Kasumi-1 (cell line): Measurements from ENCODE around the gene SLC35E1.
"Not testable (repeated sequence)": the region's sequence is repeated elsewhere in the genome, so short reads cannot be mapped to it uniquely, and the experiment has no call there.

Experiments
- DNase-seq, 2 experiments: peaks; one replicate each; lab custom pipeline; 2025; lab: John Stamatoyannopoulos, UW

Gene SLC35E1

DNA sequence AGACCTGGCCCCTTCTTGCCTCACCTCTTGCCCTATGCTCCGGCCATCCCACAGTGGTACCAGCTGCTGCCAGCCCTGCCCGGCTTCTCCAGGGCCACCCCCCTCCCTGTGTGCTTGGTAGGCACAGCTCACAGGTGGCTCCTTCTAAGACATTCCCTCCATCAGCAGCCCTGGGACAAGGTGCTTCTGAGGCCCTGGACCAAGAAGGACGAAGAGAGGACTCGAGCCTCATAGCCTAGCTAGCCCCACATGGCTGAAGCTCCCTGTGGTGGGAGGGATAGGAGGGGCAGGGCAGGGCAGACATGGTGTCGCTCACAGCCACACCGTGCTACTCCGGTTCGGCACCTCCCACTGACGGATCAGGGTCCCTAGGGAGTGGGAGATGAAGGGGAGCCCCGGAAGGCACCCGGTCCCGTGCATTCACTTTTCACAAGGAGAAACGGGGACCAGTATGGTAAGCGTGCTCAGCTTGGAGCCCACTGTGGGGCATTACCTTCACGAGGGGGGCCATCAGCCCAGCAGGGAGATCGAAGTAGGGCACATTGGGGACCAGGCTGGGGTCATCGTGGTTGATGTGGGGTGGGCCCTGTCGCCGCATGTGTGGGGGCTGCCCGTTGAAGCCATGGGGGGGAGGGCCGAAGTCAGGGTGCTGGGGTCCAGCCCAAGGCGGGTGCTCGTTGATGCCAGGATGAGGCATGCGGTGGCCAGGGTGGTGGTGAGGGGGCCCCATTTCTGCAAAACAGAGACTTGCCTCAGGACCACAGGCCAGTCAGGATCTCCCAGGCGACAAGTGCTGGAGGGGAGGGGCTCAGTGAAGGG lies 49.4 kb downstream of the SLC35E1 start:
- DNase-seq, result no peak

DNA sequence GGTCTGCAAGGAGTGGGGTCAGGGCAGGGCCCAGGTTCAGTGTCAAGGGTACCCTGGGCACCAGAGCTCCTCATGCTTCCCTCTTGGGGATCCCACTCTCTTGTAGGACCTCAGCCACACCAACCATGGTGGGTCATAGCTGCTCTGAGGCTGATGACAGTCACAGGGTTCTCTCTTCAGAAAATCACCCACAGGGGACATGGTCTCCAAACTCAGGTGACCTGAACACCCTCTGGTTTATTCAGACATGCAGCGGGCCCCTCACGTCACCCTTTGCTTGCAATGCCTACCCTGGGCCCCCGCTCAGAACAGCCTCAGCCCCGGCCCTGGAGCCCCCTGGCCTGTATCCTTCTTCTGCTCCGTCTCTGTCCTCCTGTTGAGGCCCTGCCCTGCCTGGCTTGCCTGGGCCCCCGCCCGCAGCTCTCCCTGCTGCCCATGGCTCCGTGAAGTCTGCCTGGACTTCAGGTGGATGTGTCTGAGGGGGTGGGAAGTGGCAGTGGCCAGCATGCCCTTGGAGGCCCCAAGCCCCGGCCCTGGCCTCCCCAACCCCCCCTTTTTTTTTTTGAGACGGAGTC lies 50.4 kb downstream of the SLC35E1 start:
- no peak for DNase-seq

- DNase-seq, result no peak
Observed at GRCh38 chr19:16520986-16521624, 51.1 kb downstream of the SLC35E1 start.

DNA sequence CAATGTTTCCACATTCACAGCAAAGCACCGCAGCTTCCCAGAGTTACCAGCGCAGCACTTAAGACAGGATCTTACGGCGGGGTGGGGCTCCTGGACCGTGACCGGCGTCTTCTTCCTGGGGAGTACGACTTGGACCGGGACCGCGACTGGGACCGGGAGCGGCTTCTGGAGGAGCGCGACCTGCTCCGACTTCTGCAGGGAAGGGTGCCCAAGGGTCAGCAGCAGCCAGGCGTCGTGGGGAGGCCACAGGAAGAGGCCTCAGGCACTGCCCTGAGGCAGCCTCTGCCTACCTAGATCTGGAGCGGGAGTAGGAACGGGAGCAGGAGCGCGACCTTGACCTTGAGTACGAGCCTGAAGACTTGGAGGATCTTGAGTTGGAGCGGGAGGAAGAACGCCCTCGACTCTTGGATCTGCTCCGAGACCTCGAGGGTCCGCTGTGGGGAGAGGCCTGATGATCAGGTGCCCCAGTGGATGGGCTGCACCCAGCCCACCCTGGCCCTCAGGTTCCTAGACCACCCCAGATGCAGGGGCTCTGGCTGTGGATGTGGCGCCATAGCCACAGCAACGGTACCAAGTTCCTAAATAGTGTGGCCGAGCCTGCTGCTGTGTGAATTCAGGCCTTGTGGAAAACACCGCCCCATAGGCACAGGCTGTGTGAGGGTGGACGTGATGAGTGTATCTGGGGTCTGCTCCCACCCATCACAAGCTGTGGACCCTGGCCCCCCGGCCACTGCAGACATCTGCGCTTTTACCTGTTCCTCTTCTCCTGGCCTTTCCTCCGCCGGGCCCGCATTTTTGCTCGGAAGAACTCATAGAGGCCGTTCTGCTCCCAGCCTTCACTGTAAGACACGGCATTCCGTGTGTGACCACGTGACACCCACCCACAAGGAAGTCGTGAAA lies 51.9 kb downstream of the SLC35E1 start:
- DNase-seq, result no peak

DNA sequence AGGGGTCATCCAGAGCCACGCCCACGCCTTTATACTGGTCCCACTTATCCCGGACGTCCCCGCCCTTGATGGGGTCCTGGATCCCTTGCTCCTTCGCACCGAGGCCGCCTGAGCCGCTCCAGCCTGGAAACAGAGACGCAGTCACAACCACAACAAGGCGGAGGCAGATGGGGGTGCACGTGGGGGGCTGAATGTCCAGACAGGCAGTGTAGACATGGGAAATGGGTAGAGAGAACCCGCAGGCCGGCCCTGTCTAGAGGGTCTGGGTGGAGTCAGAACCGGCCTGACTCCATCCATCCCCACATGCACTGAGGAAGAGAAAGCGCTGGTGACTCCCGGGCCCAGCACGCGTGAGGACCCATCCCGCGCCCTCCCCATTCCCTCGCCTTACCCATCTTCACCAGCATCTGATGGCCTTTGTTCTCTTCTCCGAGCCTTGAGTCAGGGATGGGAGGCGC lies 53.0 kb downstream of the SLC35E1 start:
- DNase-seq, result no peak

DNA sequence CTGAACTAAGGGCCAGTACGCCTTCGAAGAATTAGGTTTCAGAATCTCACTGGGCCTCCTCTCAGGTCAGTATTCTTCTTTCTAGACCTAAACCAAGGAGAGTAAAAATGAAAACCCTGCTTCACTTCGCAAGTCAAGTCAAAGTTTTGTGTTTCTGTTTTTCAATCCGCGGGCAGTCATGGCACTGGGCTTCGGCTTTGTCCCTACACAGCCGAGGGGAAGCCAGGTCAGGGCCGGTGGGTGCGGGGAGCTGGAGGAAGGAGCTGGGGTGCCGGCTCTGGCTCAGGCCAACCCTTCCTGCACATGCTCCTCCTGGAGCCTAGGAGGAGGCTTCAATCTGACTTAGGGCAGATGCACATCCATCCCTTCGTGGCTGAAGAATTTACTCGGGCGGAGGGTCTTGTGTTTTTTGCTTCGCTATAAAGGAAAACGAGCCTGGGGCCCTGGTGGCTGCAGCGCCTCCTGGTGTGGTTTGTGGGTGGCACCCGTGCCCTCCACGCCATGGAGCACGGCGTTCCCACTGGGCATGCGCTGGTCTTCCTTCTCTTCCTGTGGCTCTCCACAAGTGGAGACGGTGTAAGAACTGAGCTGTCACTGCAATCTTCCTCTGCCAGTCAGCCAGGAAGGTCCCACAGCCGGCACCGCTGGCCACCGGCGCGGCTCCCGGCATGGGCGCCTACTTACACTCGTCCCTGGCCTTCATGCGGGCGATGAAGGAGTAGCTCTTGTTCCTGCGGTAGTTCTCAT lies 53.6 kb downstream of the SLC35E1 start:
- no peak for DNase-seq

GRCh38 chr19:16518061-16518460 lies 54.2 kb downstream of the SLC35E1 start:
- DNase-seq, result no peak

- no peak for DNase-seq
Observed at GRCh38 chr19:16516923-16517610, 55.1 kb downstream of the SLC35E1 start.

DNA sequence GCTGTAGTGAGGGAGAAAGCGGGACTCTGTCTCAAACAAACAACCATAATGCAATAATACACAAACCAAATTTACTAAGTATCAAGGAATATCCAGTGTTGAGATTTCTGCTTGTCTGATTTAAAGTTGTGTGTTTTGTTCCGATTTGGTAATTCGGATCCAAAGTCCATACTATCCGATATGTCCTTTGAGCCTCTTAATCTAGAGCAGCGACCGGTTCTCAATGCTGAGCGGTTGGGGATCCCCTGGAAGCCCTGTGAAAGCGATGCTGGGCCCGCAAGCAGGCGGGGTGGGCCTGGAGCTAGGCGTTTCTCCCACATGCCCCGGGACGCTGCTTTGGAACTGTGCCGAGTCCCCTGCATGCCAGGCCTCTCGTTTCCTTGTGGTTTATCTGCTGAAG lies 55.8 kb downstream of the SLC35E1 start:
- DNase-seq, result no peak

DNA sequence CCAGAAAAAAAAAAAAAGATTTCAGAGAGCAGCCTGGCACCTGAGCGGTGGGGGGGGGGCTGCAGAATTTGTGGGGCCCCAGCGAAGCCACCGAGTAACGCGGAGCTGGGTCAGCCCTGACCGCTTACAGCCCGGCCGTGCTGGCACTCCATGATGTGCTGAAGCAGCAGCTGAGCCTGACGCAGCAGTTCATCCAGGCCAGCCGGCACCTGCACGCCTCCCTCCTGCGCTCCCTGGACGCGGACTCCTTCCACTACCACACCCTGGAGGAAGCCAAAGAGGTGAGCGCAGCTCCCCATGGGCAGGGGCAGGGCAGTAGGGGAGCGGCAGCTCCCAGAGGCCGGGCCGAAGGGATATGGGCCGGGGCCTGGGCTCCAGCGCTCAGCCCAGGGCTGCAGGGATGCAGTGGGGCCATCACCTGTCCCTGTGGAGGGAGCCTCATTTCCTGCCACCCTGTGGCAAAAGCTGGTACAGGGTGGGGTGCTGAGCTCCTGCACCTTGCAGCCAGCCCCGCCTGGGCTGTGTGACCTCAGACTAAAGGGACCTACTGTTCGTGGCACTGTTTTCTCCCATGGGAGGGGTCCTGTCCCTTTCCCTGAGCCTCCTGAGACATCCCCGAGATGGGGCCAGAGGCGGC lies 57.7 kb downstream of the SLC35E1 start:
- DNase-seq, result no peak

GRCh38 chr19:16512611-16513010 lies 59.6 kb downstream of the SLC35E1 start:
- DNase-seq, result not testable (repeated sequence)

DNA sequence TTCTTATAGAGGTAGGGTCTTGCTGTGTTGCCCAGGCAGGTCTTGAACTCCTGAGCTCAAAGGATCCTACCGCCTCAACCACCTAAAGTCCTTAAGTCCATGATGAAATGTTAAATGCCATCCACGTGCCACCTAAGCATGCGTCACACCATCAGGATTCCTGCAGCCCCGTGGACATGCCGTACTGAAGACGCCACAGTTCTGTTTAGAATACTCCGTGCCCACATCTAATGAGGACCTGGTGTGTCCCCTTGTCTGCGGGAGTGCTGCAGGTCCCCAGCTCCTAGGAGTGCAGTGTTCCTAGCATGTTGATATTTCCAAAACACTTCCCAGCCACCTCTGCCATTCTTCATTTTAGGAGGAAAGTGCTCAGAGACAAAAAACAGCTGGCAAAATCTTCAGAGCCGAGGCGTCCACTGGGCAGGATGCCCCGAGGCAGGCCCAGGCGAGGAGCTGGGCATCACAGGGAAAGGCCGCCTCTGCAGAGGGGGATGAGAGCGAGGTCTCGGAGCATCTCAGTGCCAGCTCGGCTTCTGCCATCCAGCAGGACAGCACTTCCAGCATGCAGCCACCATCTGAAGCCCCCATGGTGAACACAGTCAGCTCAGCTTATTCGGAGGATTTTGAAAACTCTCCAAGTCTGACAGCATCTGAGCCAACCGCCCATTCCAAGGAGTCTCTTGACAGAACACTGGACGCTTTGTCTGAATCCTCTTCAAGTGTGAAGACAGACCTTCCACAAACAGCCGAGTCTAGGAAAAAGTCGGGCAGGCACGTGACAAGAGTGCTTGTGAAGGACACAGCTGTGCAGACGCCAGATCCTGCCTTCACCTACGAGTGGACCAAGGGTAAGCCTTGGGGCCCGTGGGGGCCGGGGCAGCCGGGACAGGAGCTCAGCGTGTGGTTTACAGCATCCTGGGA lies 62.8 kb downstream of the SLC35E1 start:
- DNase-seq, result no peak

GRCh38 chr19:16508546-16508945 lies 63.7 kb downstream of the SLC35E1 start:
- DNase-seq, result no peak

GRCh38 chr19:16506961-16507360 lies 65.3 kb downstream of the SLC35E1 start:
- DNase-seq, result no peak

DNA sequence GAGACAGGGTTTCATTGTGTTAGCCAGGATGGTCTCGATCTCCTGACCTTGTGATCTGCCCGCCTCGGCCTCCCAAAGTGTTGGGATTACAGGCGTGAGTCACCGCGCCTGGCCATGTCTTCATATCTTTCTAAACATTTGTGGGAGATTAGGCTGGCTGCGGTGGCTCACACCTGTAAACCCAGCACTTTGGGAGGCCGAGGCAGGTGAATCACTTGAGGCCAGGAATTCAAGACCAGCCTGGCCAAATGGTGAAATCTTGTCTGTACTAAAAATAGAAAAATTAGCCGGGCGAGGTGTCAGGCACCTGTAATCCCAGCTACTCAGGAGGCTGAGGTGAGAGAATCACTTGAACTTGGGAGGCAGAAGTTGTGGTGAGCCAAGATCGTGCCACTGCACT lies 66.1 kb downstream of the SLC35E1 start:
- DNase-seq, result not testable (repeated sequence)

GRCh38 chr19:16504271-16504670 lies 67.9 kb downstream of the SLC35E1 start:
- no peak for DNase-seq
